Measurements from ENCODE around the gene KIF5C.

KIF5C gene

GRCh38 chr2:148990968-148991367 is 115.9 kb downstream of the KIF5C start:
- no peak for DNase-seq (ENCODE audit: low spot score)

GRCh38 chr2:148992448-148992847 is 117.4 kb downstream of the KIF5C start:
- DNase-seq (ENCODE audit: low spot score), result no peak

- DNase-seq (ENCODE audit: low spot score), result no peak
Measured at GRCh38 chr2:148993351-148993750, 118.3 kb downstream of the KIF5C start.

GRCh38 chr2:148994341-148994740 is 119.3 kb downstream of the KIF5C start:
- no peak for DNase-seq (ENCODE audit: low spot score)

- DNase-seq (ENCODE audit: low spot score), result no peak
Measured at GRCh38 chr2:148996805-148997204, 121.8 kb downstream of the KIF5C start.

GRCh38 chr2:148998165-148998830 is 123.3 kb downstream of the KIF5C start:
- DNase-seq (ENCODE audit: low spot score), result no peak

GRCh38 chr2:148998831-148999200 is 123.8 kb downstream of the KIF5C start:
- DNase-seq (ENCODE audit: low spot score), result no peak

GRCh38 chr2:148999451-148999921 is 124.5 kb downstream of the KIF5C start:
- DNase-seq (ENCODE audit: low spot score), result no peak

- no peak for DNase-seq (ENCODE audit: low spot score)
Measured at GRCh38 chr2:149000158-149000938, 125.3 kb downstream of the KIF5C start.

GRCh38 chr2:149001496-149001895 is 126.5 kb downstream of the KIF5C start:
- DNase-seq (ENCODE audit: low spot score), result no peak

- DNase-seq (ENCODE audit: low spot score), result no peak
Measured at GRCh38 chr2:149002378-149002890, 127.4 kb downstream of the KIF5C start.

GRCh38 chr2:149002891-149003740 is 128.1 kb downstream of the KIF5C start:
- no peak for DNase-seq (ENCODE audit: low spot score)

- DNase-seq (ENCODE audit: low spot score), result no peak
Measured at GRCh38 chr2:149004836-149005235, 129.8 kb downstream of the KIF5C start.

- no peak for DNase-seq (ENCODE audit: low spot score)
Measured at GRCh38 chr2:149005471-149006077, 130.5 kb downstream of the KIF5C start.

GRCh38 chr2:149006883-149007543 is 132.0 kb downstream of the KIF5C start:
- DNase-seq (ENCODE audit: low spot score), result no peak

GRCh38 chr2:149008381-149008780 is 133.4 kb downstream of the KIF5C start:
- DNase-seq (ENCODE audit: low spot score), result no peak

- no peak for DNase-seq (ENCODE audit: low spot score)
Measured at GRCh38 chr2:149009576-149010461, 134.8 kb downstream of the KIF5C start.

- DNase-seq (ENCODE audit: low spot score), result no peak
Measured at GRCh38 chr2:149012545-149012944, 137.5 kb downstream of the KIF5C start.

GRCh38 chr2:149015501-149015900 is 140.5 kb downstream of the KIF5C start:
- DNase-seq (ENCODE audit: low spot score), result no peak

GRCh38 chr2:149015926-149016563 is 141.0 kb downstream of the KIF5C start:
- no peak for DNase-seq (ENCODE audit: low spot score)

Data from CD4-positive, alpha-beta T cell treated with Interleukin-6 at 100 ng/mL for 8 hours (primary cell).